ENCODE data around the gene RSPH10B.
"Not testable (repeated sequence)": the region's sequence is repeated elsewhere in the genome, so short reads cannot be mapped to it uniquely, and the experiment has no call there.

- TF ChIP-seq CTCF, POLR2A (IDR thresholded peaks at IDR 0.05): not testable (repeated sequence)
Measured at GRCh38 chr7:5888021-5888420, 82.5 kb downstream of the RSPH10B start.
